IMR-90 (cell line): ENCODE data around the gene SLIT1. TPM values are rescaled to one million over a fixed set of nuclear protein-coding genes. Genes with fewer than 3 reads are reported as not detected.

ENCODE experiments used
- ATAC-seq: fragments of 200-7000 bp; cut with Tn5 transposase; 2 replicates; pipeline ENCODE4 v1.9.1; 2020; ENCODE audit warnings: low read depth, mild to moderate bottlenecking, moderate library complexity
- BruUV-seq: library from RNA; stranded (reverse); fragments of 400-500 nt; replicated peaks from 2 replicates; lab custom pipeline; 2021; lab: Mats Ljungman, UMichigan
- CTCF ChIA-PET: fragments of 300-600 bp; formaldehyde crosslinking; extraction: SDS; loops from one replicate; lab custom pipeline; 2021; ENCODE audit warnings: antibody characterized with exemption; lab: Yijun Ruan, JAX
- POLR2A ChIA-PET: fragments of 300-600 bp; sonication (Branson Sonifier 250); formaldehyde crosslinking; loops from one replicate; lab custom pipeline; 2022; ENCODE audit warnings: antibody characterized with exemption; ENCODE audit not compliant: unreplicated experiment; lab: Charles Lee
- DNase-seq: peaks from one replicate; pipeline ENCODE4 v3.0.0; 2013
- H2AFZ ChIP-seq: replicated peaks from 2 replicates; pipeline ENCODE3; 2013; ENCODE audit warnings: low read length, mild to moderate bottlenecking; ENCODE audit not compliant: poor library complexity
- H2AK5ac ChIP-seq: 2 replicates; pipeline ENCODE4 v1.6.1; 2013; ENCODE audit warnings: low read depth, low read length, inconsistent platforms
- H2AK9ac ChIP-seq: replicated peaks from 2 replicates; pipeline ENCODE3; 2013; ENCODE audit warnings: mild to moderate bottlenecking, low read depth, low read length, moderate library complexity; ENCODE audit not compliant: poor library complexity
- H2BK120ac ChIP-seq: 2 replicates; pipeline ENCODE4 v1.6.1; 2013; ENCODE audit warnings: low read depth, low read length, inconsistent platforms
- H2BK15ac ChIP-seq: 3 replicates; pipeline ENCODE4 v1.6.1; 2013; ENCODE audit warnings: low read depth, low read length, inconsistent platforms
- H2BK20ac ChIP-seq: 2 replicates; pipeline ENCODE4 v1.6.1; 2013; ENCODE audit warnings: low read depth, mild to moderate bottlenecking, inconsistent platforms, low read length, moderate library complexity
- H2BK5ac ChIP-seq: 2 replicates; pipeline ENCODE4 v1.6.1; 2013; ENCODE audit warnings: mild to moderate bottlenecking, low read depth, low read length, inconsistent platforms; ENCODE audit not compliant: poor library complexity, severe bottlenecking
- H3K14ac ChIP-seq: replicated peaks from 2 replicates; pipeline ENCODE4 v1.6.1; 2013; ENCODE audit warnings: low read depth, low read length, inconsistent platforms
- H3K18ac ChIP-seq: 2 replicates; pipeline ENCODE4 v1.6.1; 2013; ENCODE audit warnings: low read depth, low read length, control low read depth
- H3K23ac ChIP-seq: 2 replicates; pipeline ENCODE4 v1.6.1; 2013; ENCODE audit warnings: low read depth, low read length, inconsistent platforms
- H3K27ac ChIP-seq: 2 replicates; pipeline ENCODE4 v1.5.1; 2013; ENCODE audit warnings: mild to moderate bottlenecking, control low read depth, low read length; ENCODE audit not compliant: insufficient read depth
- H3K27me3 ChIP-seq: 2 replicates; pipeline ENCODE4 v1.6.1; 2013; ENCODE audit warnings: low read length; ENCODE audit not compliant: control insufficient read depth, insufficient read depth
- H3K36me3 ChIP-seq: 2 replicates; pipeline ENCODE4 v1.6.1; 2013; ENCODE audit warnings: low read length, mixed read lengths; ENCODE audit not compliant: control insufficient read depth, insufficient read depth
- H3K4ac ChIP-seq: 2 replicates; pipeline ENCODE4 v1.6.1; 2013; ENCODE audit warnings: low read depth, low read length, inconsistent platforms
- H3K4me1 ChIP-seq: 2 replicates; pipeline ENCODE4 v1.6.1; 2013; ENCODE audit warnings: low read length, mixed read lengths; ENCODE audit not compliant: control insufficient read depth, insufficient read depth
- H3K4me2 ChIP-seq: 2 replicates; pipeline ENCODE4 v1.6.1; 2013; ENCODE audit warnings: low read depth, mild to moderate bottlenecking, control low read depth, low read length, moderate library complexity
- H3K4me3 ChIP-seq: 2 replicates; pipeline ENCODE4 v1.5.1; 2013; ENCODE audit warnings: low read depth, mild to moderate bottlenecking, control low read depth, low read length, moderate library complexity; ENCODE audit not compliant: insufficient read depth
- H3K56ac ChIP-seq: 2 replicates; pipeline ENCODE4 v1.6.1; 2013; ENCODE audit warnings: low read length, inconsistent platforms; ENCODE audit not compliant: insufficient read depth; ENCODE audit errors: extremely low read depth
- H3K79me1 ChIP-seq, 2 experiments: 2 replicates each; pipeline ENCODE4 v1.6.1; 2013; ENCODE audit warnings: low read length in 2 of 2, inconsistent platforms in 1 of 2, low read depth in 1 of 2
- H3K9ac ChIP-seq: 2 replicates; pipeline ENCODE4 v1.6.1; 2013; ENCODE audit warnings: low read depth, low read length, control low read depth
- H3K9me1 ChIP-seq: 2 replicates; pipeline ENCODE4 v1.6.1; 2013; ENCODE audit warnings: low read length, inconsistent platforms; ENCODE audit not compliant: insufficient read depth
- H3K9me3 ChIP-seq: 2 replicates; pipeline ENCODE4 v1.6.1; 2013; ENCODE audit warnings: low read length; ENCODE audit not compliant: control insufficient read depth, insufficient read depth
- H4K20me1 ChIP-seq: 2 replicates; pipeline ENCODE4 v1.6.1; 2013; ENCODE audit warnings: low read length, inconsistent platforms; ENCODE audit not compliant: insufficient read depth
- H4K5ac ChIP-seq: 2 replicates; pipeline ENCODE4 v1.6.1; 2013; ENCODE audit warnings: mild to moderate bottlenecking, low read depth, low read length, control low read depth
- H4K8ac ChIP-seq, 2 experiments: 2 replicates each; pipeline ENCODE4 v1.6.1; 2013; ENCODE audit warnings: low read depth in 2 of 2, low read length in 2 of 2, control low read depth in 1 of 2, inconsistent platforms in 1 of 2
- H4K91ac ChIP-seq: 2 replicates; pipeline ENCODE4 v1.6.1; 2013; ENCODE audit warnings: low read depth, low read length, inconsistent platforms; ENCODE audit not compliant: insufficient read depth
- CEBPB ChIP-seq: IDR thresholded peaks from 2 replicates; pipeline ENCODE4 v1.6.1; 2012; ENCODE audit warnings: low read depth, low read length, improper control_type of control experiment
- CHD1 ChIP-seq: IDR thresholded peaks from 2 replicates; pipeline ENCODE4 v1.6.1; 2012; ENCODE audit warnings: low read depth, low read length, improper control_type of control experiment
- FOS ChIP-seq: fragments of 150-350 bp; IDR thresholded peaks from 2 replicates; pipeline ENCODE4 v1.6.1; 2016; ENCODE audit warnings: low read depth, low read length
- NFE2L2 ChIP-seq: fragments of 150-350 bp; IDR thresholded peaks from 2 replicates; pipeline ENCODE4 v1.6.1; 2016; ENCODE audit warnings: low read depth, mild to moderate bottlenecking, low read length
- RCOR1 ChIP-seq: IDR thresholded peaks from 2 replicates; pipeline ENCODE4 v1.6.1; 2012; ENCODE audit warnings: mild to moderate bottlenecking, low read length, improper control_type of control experiment; ENCODE audit not compliant: insufficient replicate concordance
- WGBS, 2 experiments: methylation state at CpG; one replicate each; pipeline versions ENCODE4 v1.1.5 to v1.1.7; 2013; ENCODE audit warnings: missing lambda C conversion rate in 2 of 2; ENCODE audit not compliant: insufficient read length in 1 of 2; ENCODE audit errors: extremely low coverage in 2 of 2; 5-methylcytosine and 5-hydroxymethylcytosine counted together
- dilution Hi-C: fragments of 300-500 bp; cut with HindIII; formaldehyde crosslinking; loops from one replicate; pipeline ENCODE4 v1.14.3; 2018; ENCODE audit warnings: low sequenced_read_pairs; ENCODE audit not compliant: unreplicated experiment
- in situ Hi-C: fragments of 300-500 bp; cut with MboI; formaldehyde crosslinking; loops from 3 replicates; pipeline ENCODE4 v1.14.3; 2019; ENCODE audit warnings: low sequenced_read_pairs, inconsistent platforms, mixed read lengths
- intact Hi-C: fragments of 100-400 bp; cut with micrococcal nuclease; formaldehyde crosslinking; loops from 2 replicates; pipeline ENCODE4 v1.10.0; 2022
- polyA plus RNA-seq, 3 experiments: library from polyadenylated mRNA; depleted of rRNA; stranded (reverse); fragments of >200 nt; gene quantifications; 2 replicates each; pipeline ENCODE4 v1.2.3, GENCODE V29; 2012; ENCODE audit warnings: low replicate concordance in 1 of 3
- total RNA-seq: library from RNA; depleted of rRNA; stranded (reverse); fragments of >200 nt; gene quantifications from 2 replicates; pipeline ENCODE4 v1.2.3, GENCODE V29; 2012
- TF ChIP-seq, protein P1 (sequence below): fragments of 150-350 bp; IDR thresholded peaks from 2 replicates; pipeline ENCODE4 v1.6.1; 2017; ENCODE audit warnings: mild to moderate bottlenecking, antibody characterized with exemption, low read length, low read depth
- TF ChIP-seq, protein P2 (sequence below): fragments of 150-350 bp; IDR thresholded peaks from 2 replicates; pipeline ENCODE4 v1.6.1; 2016; ENCODE audit warnings: low read depth, mild to moderate bottlenecking, low read length, moderate library complexity, borderline replicate concordance

Gene SLIT1
- total and polyA plus RNA-seq, 2 of the 4 experiments (the other 2 are of a cell fraction): under 0.01 TPM

DNA sequence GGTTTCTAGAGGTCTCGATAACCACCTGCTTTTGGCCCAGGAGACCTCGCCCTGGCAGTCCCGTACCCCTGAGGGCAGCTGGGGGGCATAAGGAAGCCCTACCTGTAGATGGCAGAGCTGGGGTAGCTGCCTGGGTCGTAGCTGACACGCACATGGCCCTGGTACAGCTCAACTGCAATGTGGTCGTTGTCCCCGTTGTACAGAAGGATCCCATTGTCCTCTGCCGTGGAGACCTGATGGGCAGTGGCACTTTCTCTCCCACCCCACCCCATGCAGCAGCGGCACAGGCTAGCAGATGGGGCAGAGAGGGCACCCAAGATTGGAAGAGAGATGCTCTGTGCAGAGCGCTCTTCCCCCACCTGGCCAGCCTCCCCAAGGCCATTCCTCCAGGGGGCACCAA is 181.2 kb downstream of the SLIT1 start:
- Histone ChIP-seq H3K56ac (no peak overlapping the region), H3K4me3 (no peak overlapping the region), H3K9ac (no peak overlapping the region), H2BK15ac (no peak overlapping the region), H3K14ac (no peak overlapping the region), H3K23ac (no peak overlapping the region), H2BK5ac (no peak overlapping the region), H2BK20ac (no peak overlapping the region), H3K4me1 (no peaks in the 10 kb centered on the region), H4K5ac (no peak overlapping the region), H3K9me3 (peaks cover 9% of the 10 kb centered on the region), H3K27me3 (peaks cover 9% of the 10 kb centered on the region; the same call in 1 of the 2 replicates), H3K18ac (no peak overlapping the region), H3K4ac (no peak overlapping the region), H3K9me1 (no peaks in the 10 kb centered on the region), H3K4me2 (no peak overlapping the region), H2AK5ac (no peak overlapping the region; the same call in 1 of the 2 replicates), H2AFZ (no peak overlapping the region), H4K20me1 (no peaks in the 10 kb centered on the region), H4K8ac (no peak overlapping the region), H4K91ac (no peak overlapping the region), H3K27ac (no peak overlapping the region), H2BK120ac (no peak overlapping the region), H3K79me1 (no peaks in the 10 kb centered on the region), H2AK9ac (no peak overlapping the region), H3K36me3 (no peaks in the 10 kb centered on the region)
- ChIA-PET CTCF (no interaction called here), POLR2A (no interaction called here)
- ATAC-seq (no peak), DNase-seq (no peak)
- intact Hi-C loops (no loop called here), in situ Hi-C loops (no loop called here), dilution Hi-C loops (no loop called here)
- BruUV-seq: no TSS peak
- TF ChIP-seq, protein P1, sequence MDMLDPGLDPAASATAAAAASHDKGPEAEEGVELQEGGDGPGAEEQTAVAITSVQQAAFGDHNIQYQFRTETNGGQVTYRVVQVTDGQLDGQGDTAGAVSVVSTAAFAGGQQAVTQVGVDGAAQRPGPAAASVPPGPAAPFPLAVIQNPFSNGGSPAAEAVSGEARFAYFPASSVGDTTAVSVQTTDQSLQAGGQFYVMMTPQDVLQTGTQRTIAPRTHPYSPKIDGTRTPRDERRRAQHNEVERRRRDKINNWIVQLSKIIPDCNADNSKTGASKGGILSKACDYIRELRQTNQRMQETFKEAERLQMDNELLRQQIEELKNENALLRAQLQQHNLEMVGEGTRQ: no peak
- TF ChIP-seq NFE2L2: no peak
- TF ChIP-seq CEBPB: no peak
- no peak for TF ChIP-seq FOS
- no peak for TF ChIP-seq RCOR1
- TF ChIP-seq, protein P2, sequence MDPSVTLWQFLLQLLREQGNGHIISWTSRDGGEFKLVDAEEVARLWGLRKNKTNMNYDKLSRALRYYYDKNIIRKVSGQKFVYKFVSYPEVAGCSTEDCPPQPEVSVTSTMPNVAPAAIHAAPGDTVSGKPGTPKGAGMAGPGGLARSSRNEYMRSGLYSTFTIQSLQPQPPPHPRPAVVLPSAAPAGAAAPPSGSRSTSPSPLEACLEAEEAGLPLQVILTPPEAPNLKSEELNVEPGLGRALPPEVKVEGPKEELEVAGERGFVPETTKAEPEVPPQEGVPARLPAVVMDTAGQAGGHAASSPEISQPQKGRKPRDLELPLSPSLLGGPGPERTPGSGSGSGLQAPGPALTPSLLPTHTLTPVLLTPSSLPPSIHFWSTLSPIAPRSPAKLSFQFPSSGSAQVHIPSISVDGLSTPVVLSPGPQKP: no peak
- TF ChIP-seq CHD1: no peak
- WGBS, 2 experiments: 83% methylated on average over 1 of the region's 10 CpGs; no CpG with 5 or more reads in 1 of the 2 experiments
